ENCODE results near the gene LRRC25. TPM values are rescaled to one million over a fixed set of nuclear protein-coding genes. Genes with fewer than 3 reads are reported as not detected.

The LRRC25 gene
- total RNA-seq, 2 experiments from 2014 or later: 0.98 to 4.1 TPM

- peak overlapping the region; percentile 47 for H2AFZ ChIP-seq (ENCODE audit: low read length)
- ChIA-PET POLR2A (interaction anchor here (0.6 to 1.0 kb wide), 2 partner anchors 10 to 209 kb away, joined by 3 read pairs; no protein-coding TSS in a partner anchor), CTCF (ENCODE audit: unreplicated experiment) (no interaction called here)
- peak overlapping the region; percentile 40 for H3K4me2 ChIP-seq (ENCODE audit: low read length)
- TF ChIP-seq, protein P1, sequence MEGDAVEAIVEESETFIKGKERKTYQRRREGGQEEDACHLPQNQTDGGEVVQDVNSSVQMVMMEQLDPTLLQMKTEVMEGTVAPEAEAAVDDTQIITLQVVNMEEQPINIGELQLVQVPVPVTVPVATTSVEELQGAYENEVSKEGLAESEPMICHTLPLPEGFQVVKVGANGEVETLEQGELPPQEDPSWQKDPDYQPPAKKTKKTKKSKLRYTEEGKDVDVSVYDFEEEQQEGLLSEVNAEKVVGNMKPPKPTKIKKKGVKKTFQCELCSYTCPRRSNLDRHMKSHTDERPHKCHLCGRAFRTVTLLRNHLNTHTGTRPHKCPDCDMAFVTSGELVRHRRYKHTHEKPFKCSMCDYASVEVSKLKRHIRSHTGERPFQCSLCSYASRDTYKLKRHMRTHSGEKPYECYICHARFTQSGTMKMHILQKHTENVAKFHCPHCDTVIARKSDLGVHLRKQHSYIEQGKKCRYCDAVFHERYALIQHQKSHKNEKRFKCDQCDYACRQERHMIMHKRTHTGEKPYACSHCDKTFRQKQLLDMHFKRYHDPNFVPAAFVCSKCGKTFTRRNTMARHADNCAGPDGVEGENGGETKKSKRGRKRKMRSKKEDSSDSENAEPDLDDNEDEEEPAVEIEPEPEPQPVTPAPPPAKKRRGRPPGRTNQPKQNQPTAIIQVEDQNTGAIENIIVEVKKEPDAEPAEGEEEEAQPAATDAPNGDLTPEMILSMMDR (conservative IDR thresholded peaks at IDR 0.05; ENCODE audit: low read length): no peak
- no peak for TF ChIP-seq EZH2phosphoT487 (IDR thresholded peaks at IDR 0.05; ENCODE audit: borderline replicate concordance, low read depth, low read length)
- H3K4me1 ChIP-seq (ENCODE audit: insufficient read depth, low read length, poor library complexity, severe bottlenecking): peaks cover 50% of the 10 kb centered on the region
- H3K9me3 ChIP-seq (ENCODE audit: low read length): no peaks in the 10 kb centered on the region
- no peaks in the 10 kb centered on the region for H4K20me1 ChIP-seq (ENCODE audit: insufficient read depth, low read length)
- no peaks in the 10 kb centered on the region for H3K9me2 ChIP-seq (ENCODE audit: insufficient read depth, low read length)
- H3K36me3 ChIP-seq (ENCODE audit: insufficient read depth, low read length): no peaks in the 10 kb centered on the region
- intact Hi-C loops (cut with micrococcal nuclease; ENCODE audit: unreplicated experiment): no loop called here
- no peak for DNase-seq (ENCODE audit: low spot score)
- H3K27ac ChIP-seq (ENCODE audit: low read depth, low read length, poor library complexity, severe bottlenecking): no peak overlapping the region
- no peak overlapping the region for H3K4me3 ChIP-seq (ENCODE audit: low read depth, low read length, poor library complexity, severe bottlenecking)
- peaks cover 2% of the 10 kb centered on the region; the same call in 1 of the 2 replicates for H3K79me2 ChIP-seq (ENCODE audit: insufficient read depth, low read depth, low read length)
- no TSS peak for BruUV-seq (replicated peaks)
Measured at GRCh38 chr19:18415178-18415867, 17.9 kb upstream of the LRRC25 start.

DNA sequence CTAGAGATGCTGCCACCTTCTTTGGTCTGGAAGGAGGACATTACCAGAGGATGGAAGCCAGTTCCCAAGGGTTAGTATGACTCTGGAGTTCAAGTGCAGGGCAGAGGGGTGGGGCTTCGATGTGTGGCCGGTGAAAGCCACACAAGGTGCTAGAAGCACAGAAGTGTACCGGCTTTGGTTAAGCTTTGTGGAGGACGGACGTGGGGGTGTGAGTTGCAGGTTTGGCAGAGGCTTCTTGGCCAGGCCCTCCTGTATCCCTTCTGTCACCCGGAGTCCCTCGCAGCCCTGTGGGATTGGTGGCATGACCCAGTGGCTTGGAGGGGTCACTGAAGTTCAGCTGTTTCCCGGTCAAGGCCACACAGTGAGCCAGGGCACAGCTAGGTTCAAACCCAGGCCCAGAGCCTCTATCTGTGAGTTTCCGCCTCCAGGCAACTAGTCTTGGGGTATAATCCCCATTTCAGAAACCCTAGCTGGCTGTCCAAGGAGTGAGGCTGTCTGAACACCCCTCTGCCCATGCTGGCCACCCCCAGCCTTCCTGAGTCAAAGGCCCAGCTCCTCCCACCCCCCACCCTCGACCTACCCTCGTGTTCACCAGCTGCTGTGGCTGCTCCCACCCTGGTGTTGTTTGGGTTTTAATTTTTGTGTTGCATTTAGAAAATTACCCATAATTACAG, 17.2 kb upstream of the LRRC25 start:
- no peaks in the 10 kb centered on the region for H3K9me3 ChIP-seq (ENCODE audit: low read length)
- TF ChIP-seq, protein P1 (conservative IDR thresholded peaks at IDR 0.05; ENCODE audit: low read length): no peak
- TF ChIP-seq EZH2phosphoT487 (IDR thresholded peaks at IDR 0.05; ENCODE audit: borderline replicate concordance, low read depth, low read length): no peak
- CTCF ChIA-PET (ENCODE audit: unreplicated experiment): no interaction called here
- H3K4me1 ChIP-seq (ENCODE audit: insufficient read depth, low read length, poor library complexity, severe bottlenecking): peaks cover 50% of the 10 kb centered on the region
- no peak overlapping the region for H3K4me3 ChIP-seq (ENCODE audit: low read depth, low read length, poor library complexity, severe bottlenecking)
- no peak overlapping the region for H3K27ac ChIP-seq (ENCODE audit: low read depth, low read length, poor library complexity, severe bottlenecking)
- H3K79me2 ChIP-seq (ENCODE audit: insufficient read depth, low read depth, low read length): no peaks in the 10 kb centered on the region
- no peak for DNase-seq (ENCODE audit: low spot score)
- peak overlapping the region; percentile 47 for H2AFZ ChIP-seq (ENCODE audit: low read length)
- H3K4me2 ChIP-seq (ENCODE audit: low read length): peak overlapping the region; percentile 40
- H4K20me1 ChIP-seq (ENCODE audit: insufficient read depth, low read length): no peaks in the 10 kb centered on the region
- H3K9me2 ChIP-seq (ENCODE audit: insufficient read depth, low read length): no peaks in the 10 kb centered on the region
- POLR2A ChIA-PET: interaction anchor here (0.6 kb wide), 1 partner anchor 208 kb away, joined by 3 read pairs; no protein-coding TSS in a partner anchor
- intact Hi-C loops (cut with micrococcal nuclease; ENCODE audit: unreplicated experiment): no loop called here
- H3K36me3 ChIP-seq (ENCODE audit: insufficient read depth, low read length): no peaks in the 10 kb centered on the region
- no TSS peak for BruUV-seq (replicated peaks)

Data from OCI-LY7 (cell line).